Left kidney (tissue), 2 donors: Measurements from ENCODE around the gene FLT4. TPM values are rescaled to one million over a fixed set of nuclear protein-coding genes. Genes with fewer than 3 reads are reported as not detected.
"Not testable (repeated sequence)": the region's sequence is repeated elsewhere in the genome, so short reads cannot be mapped to it uniquely, and the experiment has no call there.

Experiments used
- DNase-seq: peaks from one replicate; pipeline ENCODE4 v3.0.0-alpha.2; 2013
- polyA plus RNA-seq: library from polyadenylated mRNA; unstranded; fragments of 120-200 nt; gene quantifications from one replicate; pipeline ENCODE4 v1.2.1, GENCODE V29; 2013; ENCODE audit not compliant: insufficient read length

Gene FLT4
- polyA plus RNA-seq, 1 donor = 23.6 TPM

GRCh38 chr5:180670586-180671359, 21.4 kb upstream of the FLT4 start:
- no peak for DNase-seq

- no peak for DNase-seq
Observed at GRCh38 chr5:180670157-180670556, 20.8 kb upstream of the FLT4 start.

GRCh38 chr5:180669661-180670060, 20.3 kb upstream of the FLT4 start:
- DNase-seq = no peak

GRCh38 chr5:180668835-180669596, 19.6 kb upstream of the FLT4 start:
- DNase-seq = no peak

- DNase-seq = no peak
Observed at GRCh38 chr5:180666812-180667211, 17.4 kb upstream of the FLT4 start.

- no peak for DNase-seq
Observed at GRCh38 chr5:180665682-180666404, 16.4 kb upstream of the FLT4 start.

GRCh38 chr5:180658774-180659564, 9.6 kb upstream of the FLT4 start:
- no peak for DNase-seq

GRCh38 chr5:180655243-180655642, 5.8 kb upstream of the FLT4 start:
- DNase-seq = not testable (repeated sequence)

GRCh38 chr5:180652771-180653170, 3.4 kb upstream of the FLT4 start:
- no peak for DNase-seq

GRCh38 chr5:180652346-180652745, 2.9 kb upstream of the FLT4 start:
- no peak for DNase-seq

GRCh38 chr5:180648658-180649296, 623 bp downstream of the FLT4 start:
- no peak for DNase-seq

- DNase-seq = no peak
Observed at GRCh38 chr5:180647941-180648500, 1.4 kb downstream of the FLT4 start.

GRCh38 chr5:180647465-180647864, 1.9 kb downstream of the FLT4 start:
- no peak for DNase-seq

- DNase-seq = no peak
Observed at GRCh38 chr5:180646963-180647305, 2.5 kb downstream of the FLT4 start.

GRCh38 chr5:180646289-180646962, 3.0 kb downstream of the FLT4 start:
- DNase-seq = no peak

- DNase-seq = no peak
Observed at GRCh38 chr5:180645274-180646204, 3.9 kb downstream of the FLT4 start.

- no peak for DNase-seq
Observed at GRCh38 chr5:180644825-180645273, 4.6 kb downstream of the FLT4 start.

GRCh38 chr5:180644129-180644824, 5.1 kb downstream of the FLT4 start:
- no peak for DNase-seq
